H9 (cell line): ENCODE data around the gene FXYD1. TPM values are rescaled to one million over a fixed set of nuclear protein-coding genes. Genes with fewer than 3 reads are reported as not detected.

Experiments
- DNase-seq: peaks from one replicate; pipeline ENCODE4 v3.0.0-alpha.2; 2017
- H2AFZ ChIP-seq: one replicate; pipeline ENCODE4 v1.6.1; 2013; ENCODE audit warnings: mild to moderate bottlenecking, low read length, control low read depth, moderate library complexity
- H2AK5ac ChIP-seq: 2 replicates; pipeline ENCODE4 v1.6.1; 2013; ENCODE audit warnings: low read length, control low read depth, mixed read lengths; ENCODE audit not compliant: insufficient read length
- H2BK120ac ChIP-seq: one replicate; pipeline ENCODE4 v1.6.1; 2013; ENCODE audit warnings: low read depth, mild to moderate bottlenecking, low read length, control low read depth, inconsistent platforms; ENCODE audit not compliant: poor library complexity, severe bottlenecking
- H2BK12ac ChIP-seq: 2 replicates; pipeline ENCODE4 v1.6.1; 2013; ENCODE audit warnings: low read length, control low read depth, mixed read lengths, low read depth; ENCODE audit not compliant: insufficient read length
- H2BK15ac ChIP-seq: 2 replicates; pipeline ENCODE4 v1.6.1; 2013; ENCODE audit warnings: low read depth, low read length, control low read depth
- H2BK20ac ChIP-seq: one replicate; pipeline ENCODE4 v1.6.1; 2013; ENCODE audit warnings: low read depth, mild to moderate bottlenecking, low read length, control low read depth, inconsistent platforms; ENCODE audit not compliant: poor library complexity, severe bottlenecking
- H2BK5ac ChIP-seq: 2 replicates; pipeline ENCODE4 v1.6.1; 2013; ENCODE audit warnings: low read length, control low read depth, mixed read lengths; ENCODE audit not compliant: insufficient read length
- H3K14ac ChIP-seq: 2 replicates; pipeline ENCODE4 v1.6.1; 2013; ENCODE audit warnings: low read length, control low read depth; ENCODE audit not compliant: insufficient read depth
- H3K18ac ChIP-seq: 2 replicates; pipeline ENCODE4 v1.6.1; 2013; ENCODE audit warnings: low read depth, mild to moderate bottlenecking, mixed read lengths, low read length, control low read depth; ENCODE audit not compliant: insufficient read length
- H3K23ac ChIP-seq: 2 replicates; pipeline ENCODE4 v1.6.1; 2013; ENCODE audit warnings: low read length, control low read depth, mixed read lengths, low read depth; ENCODE audit not compliant: insufficient read length
- H3K23me2 ChIP-seq: 2 replicates; pipeline ENCODE4 v1.6.1; 2013; ENCODE audit warnings: low read depth, mild to moderate bottlenecking, mixed read lengths, low read length, control low read depth; ENCODE audit not compliant: insufficient read length, poor library complexity, severe bottlenecking
- H3K27ac ChIP-seq: 2 replicates; pipeline ENCODE4 v1.5.1; 2013; ENCODE audit warnings: low read length, control low read depth, mixed read lengths, low read depth; ENCODE audit not compliant: insufficient read length
- H3K27me3 ChIP-seq: 2 replicates; pipeline ENCODE4 v1.6.1; 2013; ENCODE audit warnings: low read length, control low read depth, inconsistent platforms; ENCODE audit not compliant: insufficient read depth
- H3K4ac ChIP-seq: 2 replicates; pipeline ENCODE4 v1.6.1; 2013; ENCODE audit warnings: low read depth, mild to moderate bottlenecking, control low read depth, inconsistent platforms, low read length, moderate library complexity
- H3K4me1 ChIP-seq: 2 replicates; pipeline ENCODE4 v1.6.1; 2013; ENCODE audit warnings: low read length, control low read depth, inconsistent platforms; ENCODE audit not compliant: insufficient read depth
- H3K4me2 ChIP-seq: 2 replicates; pipeline ENCODE4 v1.6.1; 2013; ENCODE audit warnings: low read length, control low read depth, mixed read lengths; ENCODE audit not compliant: insufficient read length, insufficient read depth
- H3K56ac ChIP-seq: 2 replicates; pipeline ENCODE4 v1.6.1; 2013; ENCODE audit warnings: low read depth, mild to moderate bottlenecking, mixed read lengths, low read length, control low read depth; ENCODE audit not compliant: insufficient read length
- H3K79me1 ChIP-seq: 2 replicates; pipeline ENCODE4 v1.6.1; 2013; ENCODE audit warnings: low read depth, mild to moderate bottlenecking, moderate library complexity, low read length, control low read depth, inconsistent platforms; ENCODE audit not compliant: insufficient read depth, poor library complexity, severe bottlenecking
- H3K79me2 ChIP-seq: 2 replicates; pipeline ENCODE4 v1.6.1; 2013; ENCODE audit warnings: low read length, control low read depth, inconsistent platforms; ENCODE audit not compliant: insufficient read depth
- H3K9ac ChIP-seq: 2 replicates; pipeline ENCODE4 v1.6.1; 2013; ENCODE audit warnings: low read length, control low read depth, mixed read lengths; ENCODE audit not compliant: insufficient read length; ENCODE audit errors: extremely low read depth
- H3K9me3 ChIP-seq: one replicate; pipeline ENCODE4 v1.6.1; 2013; ENCODE audit warnings: low read depth, low read length, inconsistent platforms; ENCODE audit not compliant: control insufficient read depth
- H3T11ph ChIP-seq: one replicate; pipeline ENCODE4 v1.6.1; 2013; ENCODE audit warnings: mild to moderate bottlenecking, low read length, control low read depth, inconsistent platforms
- H4K20me1 ChIP-seq: one replicate; pipeline ENCODE4 v1.6.1; 2013; ENCODE audit not compliant: control insufficient read depth, insufficient read length, insufficient read depth
- H4K5ac ChIP-seq: 2 replicates; pipeline ENCODE4 v1.6.1; 2013; ENCODE audit warnings: low read depth, mild to moderate bottlenecking, mixed read lengths, low read length, control low read depth; ENCODE audit not compliant: insufficient read length
- H4K8ac ChIP-seq: replicated peaks from 2 replicates; pipeline ENCODE4 v1.6.1; 2013; ENCODE audit warnings: low read length, control low read depth, mixed read lengths, low read depth; ENCODE audit not compliant: insufficient read length
- H4K91ac ChIP-seq: 2 replicates; pipeline ENCODE4 v1.6.1; 2013; ENCODE audit warnings: low read depth, mild to moderate bottlenecking, moderate library complexity, mixed read lengths, low read length, control low read depth; ENCODE audit not compliant: insufficient read length
- H3K27ac Mint-ChIP-seq, 3 experiments: 2 replicates in 2 of 3; 3 replicates in 1 of 3; pipeline ENCODE4 v1.8.0; 2020 to 2021; ENCODE audit warnings: mixed read lengths in 3 of 3, mild to moderate bottlenecking in 1 of 3, moderate library complexity in 1 of 3
- H3K27me3 Mint-ChIP-seq: 2 replicates; pipeline ENCODE4 v1.8.0; 2021; ENCODE audit warnings: low read depth, mild to moderate bottlenecking, moderate library complexity, mixed read lengths
- H3K36me3 Mint-ChIP-seq, 3 experiments: 2 replicates in 2 of 3; 3 replicates in 1 of 3; pipeline ENCODE4 v1.8.0; 2020 to 2021; ENCODE audit warnings: low read depth in 3 of 3, mixed read lengths in 3 of 3; ENCODE audit not compliant: insufficient read depth in 1 of 3
- H3K4me1 Mint-ChIP-seq, 2 experiments: 2 replicates each; pipeline ENCODE4 v1.8.0; 2020; ENCODE audit warnings: mixed read lengths in 2 of 2
- H3K4me3 Mint-ChIP-seq, 2 experiments: 2 replicates in 1 of 2; 3 replicates in 1 of 2; pipeline ENCODE4 v1.8.0; 2020 to 2021; ENCODE audit warnings: mild to moderate bottlenecking in 2 of 2, mixed read lengths in 2 of 2, moderate library complexity in 1 of 2
- H3K9me3 Mint-ChIP-seq, 2 experiments: 2 replicates in 1 of 2; 3 replicates in 1 of 2; pipeline ENCODE4 v1.8.0; 2020; ENCODE audit warnings: mild to moderate bottlenecking in 2 of 2, mixed read lengths in 2 of 2, moderate library complexity in 1 of 2
- CTCF ChIP-seq: fragments of 200-600 bp; sonication (generic); conservative IDR thresholded peaks from 3 replicates; pipeline ENCODE4 v1.8.0; 2021; ENCODE audit warnings: antibody characterized with exemption, mild to moderate bottlenecking
- WGBS: extraction: QIAGEN DNeasy Blood & Tissue Kit; methylation state at CpG from one replicate; pipeline ENCODE4 v1.1.7; 2013; ENCODE audit warnings: missing lambda C conversion rate, low lambda C conversion rate, mixed read lengths; ENCODE audit not compliant: insufficient read length; ENCODE audit errors: extremely low coverage; 5-methylcytosine and 5-hydroxymethylcytosine counted together
- total RNA-seq: library from RNA; stranded (reverse); gene quantifications from 2 replicates; pipeline ENCODE4 v1.2.1, GENCODE V29; 2021

Gene FXYD1
- total RNA-seq, 1 experiment from 2014 or later, result 7.7 TPM

DNA sequence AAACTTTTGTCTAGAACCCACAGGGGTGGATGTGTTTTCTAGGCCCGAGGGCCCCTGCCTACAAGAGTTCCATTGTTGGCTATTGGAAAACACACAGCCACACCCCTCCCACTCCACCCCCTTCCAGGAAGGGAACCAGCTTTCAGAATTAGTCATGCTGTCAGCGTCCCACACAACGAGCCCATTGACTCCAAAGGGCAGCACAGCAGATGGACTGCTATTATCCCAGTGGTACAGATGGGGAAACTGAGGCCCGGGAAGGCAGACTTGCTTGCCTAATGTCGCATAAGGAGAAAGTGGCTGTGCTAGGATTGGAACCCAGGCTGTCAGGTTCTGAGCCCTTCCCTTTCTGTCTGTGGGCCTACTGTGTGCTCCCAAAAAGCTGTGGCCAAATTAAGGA lies 31.1 kb upstream of the FXYD1 start:
- DNase-seq, result no peak
- Histone ChIP-seq H4K91ac (no peak overlapping the region), H2BK120ac (no peak overlapping the region), H3K79me2 (no peaks in the 10 kb centered on the region), H2BK5ac (no peak overlapping the region), H4K5ac (no peak overlapping the region), H2AK5ac (no peak overlapping the region), H3K23ac (no peak overlapping the region), H4K20me1 (peaks cover 7% of the 10 kb centered on the region), H2AFZ (no peak overlapping the region), H2BK20ac (no peak overlapping the region), H4K8ac (no peak overlapping the region), H3K4ac (no peak overlapping the region), H3K27ac (no peak overlapping the region), H3K27me3 (no peaks in the 10 kb centered on the region), H3K18ac (no peak overlapping the region), H3K4me1 (no peaks in the 10 kb centered on the region), H3K23me2 (no peaks in the 10 kb centered on the region), H2BK15ac (no peak overlapping the region), H3K9ac (no peak overlapping the region), H3K14ac (no peak overlapping the region), H3K79me1 (no peaks in the 10 kb centered on the region), H3T11ph (no peak overlapping the region), H3K4me2 (no peak overlapping the region), H2BK12ac (no peak overlapping the region), H3K56ac (no peak overlapping the region), H3K9me3 (no peaks in the 10 kb centered on the region)
- H3K27ac Mint-ChIP-seq, result no peak overlapping the region
- no CpG with 5 or more reads among the region's 5 CpGs for WGBS
- no peak for TF ChIP-seq CTCF
- peaks cover 0 to 2% (median 0%) of the 10 kb centered on the region in 3 experiments; a peak in 3 of 7 replicates for H3K36me3 Mint-ChIP-seq
- no peak overlapping the region for H3K4me3 Mint-ChIP-seq
- H3K4me1 Mint-ChIP-seq, result peaks cover 10 to 20% of the 10 kb centered on the region in 2 experiments
- peaks cover 1% of the 10 kb centered on the region; the same call in 1 of the 2 replicates for H3K27me3 Mint-ChIP-seq
- H3K9me3 Mint-ChIP-seq, result peaks cover 0 to 6% of the 10 kb centered on the region in 2 experiments; a peak in 3 of 5 replicates
